Lower lobe of right lung (tissue), 2 donors: ENCODE measurements around the gene PARN. TPM values are rescaled to one million over a fixed set of nuclear protein-coding genes. Genes with fewer than 3 reads are reported as not detected.
"Not testable (repeated sequence)": the region's sequence is repeated elsewhere in the genome, so short reads cannot be mapped to it uniquely, and the experiment has no call there.

Experiments used
- ATAC-seq, 2 donors: fragments of 200-7000 bp; cut with Tn5 transposase; one replicate each; pipeline ENCODE4 v1.9.1; 2020 to 2022; ENCODE audit warnings: mild to moderate bottlenecking in 2 of 2, moderate library complexity in 2 of 2
- DNase-seq: peaks from one replicate; pipeline ENCODE4 v3.0.0-alpha.2; 2020
- H3K27ac ChIP-seq: fragments of 200-600 bp; one replicate; pipeline ENCODE4 v1.8.0; 2022
- H3K27me3 ChIP-seq: fragments of 200-600 bp; one replicate; pipeline ENCODE4 v1.8.0; 2022; ENCODE audit warnings: low read depth
- H3K36me3 ChIP-seq: fragments of 200-600 bp; one replicate; pipeline ENCODE4 v1.8.0; 2022; ENCODE audit warnings: mild to moderate bottlenecking
- H3K4me1 ChIP-seq: fragments of 200-600 bp; one replicate; pipeline ENCODE4 v1.8.0; 2022
- H3K4me3 ChIP-seq: fragments of 200-600 bp; one replicate; pipeline ENCODE4 v1.8.0; 2022; ENCODE audit warnings: mild to moderate bottlenecking
- H3K9me3 ChIP-seq: fragments of 200-600 bp; one replicate; pipeline ENCODE4 v1.8.0; 2022
- intact Hi-C: fragments of 100-400 bp; cut with DNase I; formaldehyde crosslinking; loops from one replicate; pipeline ENCODE4 v1.11.0; 2022
- total RNA-seq: library from RNA; stranded (reverse); fragmentation: NEBNext Ultra II Directional; extraction: Animal tissue kit (Norgen Biotek cat#: 25700); gene quantifications from one replicate; pipeline ENCODE4 v1.2.1, GENCODE V29; 2021
- TF ChIP-seq, protein P1 (sequence below): fragments of 200-600 bp; IDR thresholded peaks from one replicate; pipeline ENCODE4 v1.8.0; 2022; ENCODE audit warnings: antibody characterized with exemption, mild to moderate bottlenecking
- donor health status: DM: no; HTN: yes; CAD: no; lungs with severe emphysema.

Gene PARN
- total RNA-seq, 1 donor from 2014 or later = 35.7 TPM

DNA sequence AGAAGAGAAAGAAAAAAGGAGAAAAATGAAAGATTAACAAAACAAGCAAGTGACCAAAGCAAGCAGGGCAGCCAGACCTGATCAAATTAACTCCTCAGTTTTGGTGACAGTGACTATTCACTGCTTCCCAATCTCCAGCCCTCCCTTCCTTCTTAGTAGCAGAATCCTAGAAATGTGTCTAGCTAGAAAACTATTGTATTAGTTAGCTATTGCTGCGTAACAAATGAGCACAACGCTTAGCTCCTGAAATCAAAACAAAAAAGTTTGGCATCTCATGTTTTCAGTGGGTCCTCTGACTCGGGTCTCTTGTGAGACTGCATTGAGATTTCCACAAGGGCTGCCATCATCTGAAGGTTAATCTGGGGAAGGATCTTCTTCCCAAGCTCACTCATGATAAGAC lies 213.9 kb downstream of the PARN start:
- no peaks in the 10 kb centered on the region for H3K36me3 ChIP-seq
- no peak overlapping the region for H3K27ac ChIP-seq
- no peaks in the 10 kb centered on the region for H3K9me3 ChIP-seq
- DNase-seq (no peak), ATAC-seq (no peak)
- no peak overlapping the region for H3K4me3 ChIP-seq
- TF ChIP-seq, protein P1, sequence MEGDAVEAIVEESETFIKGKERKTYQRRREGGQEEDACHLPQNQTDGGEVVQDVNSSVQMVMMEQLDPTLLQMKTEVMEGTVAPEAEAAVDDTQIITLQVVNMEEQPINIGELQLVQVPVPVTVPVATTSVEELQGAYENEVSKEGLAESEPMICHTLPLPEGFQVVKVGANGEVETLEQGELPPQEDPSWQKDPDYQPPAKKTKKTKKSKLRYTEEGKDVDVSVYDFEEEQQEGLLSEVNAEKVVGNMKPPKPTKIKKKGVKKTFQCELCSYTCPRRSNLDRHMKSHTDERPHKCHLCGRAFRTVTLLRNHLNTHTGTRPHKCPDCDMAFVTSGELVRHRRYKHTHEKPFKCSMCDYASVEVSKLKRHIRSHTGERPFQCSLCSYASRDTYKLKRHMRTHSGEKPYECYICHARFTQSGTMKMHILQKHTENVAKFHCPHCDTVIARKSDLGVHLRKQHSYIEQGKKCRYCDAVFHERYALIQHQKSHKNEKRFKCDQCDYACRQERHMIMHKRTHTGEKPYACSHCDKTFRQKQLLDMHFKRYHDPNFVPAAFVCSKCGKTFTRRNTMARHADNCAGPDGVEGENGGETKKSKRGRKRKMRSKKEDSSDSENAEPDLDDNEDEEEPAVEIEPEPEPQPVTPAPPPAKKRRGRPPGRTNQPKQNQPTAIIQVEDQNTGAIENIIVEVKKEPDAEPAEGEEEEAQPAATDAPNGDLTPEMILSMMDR = no peak
- intact Hi-C loops = no loop called here
- no peaks in the 10 kb centered on the region for H3K27me3 ChIP-seq
- no peaks in the 10 kb centered on the region for H3K4me1 ChIP-seq

DNA sequence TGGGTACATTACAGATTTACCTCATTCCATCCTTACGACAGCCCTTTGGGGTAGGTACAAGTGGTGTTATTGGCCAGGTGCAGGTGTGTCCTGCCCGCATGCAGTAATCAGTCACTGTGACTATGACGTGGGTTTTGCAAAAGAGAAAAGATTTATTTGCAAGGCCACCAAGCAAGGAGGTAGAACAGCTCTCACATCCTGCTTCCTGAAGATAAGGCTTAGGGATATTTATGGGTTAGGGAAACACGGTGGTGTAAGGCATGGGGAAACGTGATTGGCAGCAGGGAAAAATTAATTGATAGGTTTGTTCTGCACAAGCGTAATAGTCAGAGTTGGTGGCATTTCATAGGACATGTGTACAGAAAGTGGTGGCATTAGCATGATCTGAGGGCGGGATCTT lies 214.8 kb downstream of the PARN start:
- H3K9me3 ChIP-seq = no peaks in the 10 kb centered on the region
- no peak overlapping the region for H3K27ac ChIP-seq
- H3K27me3 ChIP-seq = no peaks in the 10 kb centered on the region
- no peaks in the 10 kb centered on the region for H3K4me1 ChIP-seq
- intact Hi-C loops = no loop called here
- no peak for ATAC-seq
- no peak for DNase-seq
- H3K36me3 ChIP-seq = no peaks in the 10 kb centered on the region
- TF ChIP-seq, protein P1 = no peak
- no peak overlapping the region for H3K4me3 ChIP-seq

DNA sequence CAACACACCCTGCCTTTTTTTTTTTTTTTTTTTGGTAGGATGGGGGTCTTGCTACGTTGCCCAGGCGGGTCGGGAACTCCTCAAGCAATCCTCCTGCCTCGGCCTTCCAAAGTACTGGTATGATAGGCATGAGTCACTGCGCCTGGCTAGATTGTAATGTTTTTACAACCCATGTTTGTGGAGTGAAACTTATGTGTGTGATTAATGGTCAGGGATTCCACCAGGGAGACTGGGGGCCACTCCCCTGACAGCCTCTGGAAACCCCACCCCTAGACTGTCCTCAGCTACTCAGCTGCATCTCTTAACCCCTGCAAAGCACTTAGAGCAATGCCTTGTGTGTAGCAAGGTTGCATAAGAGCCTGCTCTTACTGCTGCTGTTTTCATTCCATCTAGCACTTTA lies 220.5 kb downstream of the PARN start:
- no peaks in the 10 kb centered on the region for H3K36me3 ChIP-seq
- H3K27me3 ChIP-seq = no peaks in the 10 kb centered on the region
- no peaks in the 10 kb centered on the region for H3K9me3 ChIP-seq
- intact Hi-C loops = no loop called here
- no peaks in the 10 kb centered on the region for H3K4me1 ChIP-seq
- no peak overlapping the region for H3K4me3 ChIP-seq
- H3K27ac ChIP-seq = no peak overlapping the region
- ATAC-seq = peak; percentile 43 to 48
- no peak for DNase-seq
- TF ChIP-seq, protein P1 = no peak

DNA sequence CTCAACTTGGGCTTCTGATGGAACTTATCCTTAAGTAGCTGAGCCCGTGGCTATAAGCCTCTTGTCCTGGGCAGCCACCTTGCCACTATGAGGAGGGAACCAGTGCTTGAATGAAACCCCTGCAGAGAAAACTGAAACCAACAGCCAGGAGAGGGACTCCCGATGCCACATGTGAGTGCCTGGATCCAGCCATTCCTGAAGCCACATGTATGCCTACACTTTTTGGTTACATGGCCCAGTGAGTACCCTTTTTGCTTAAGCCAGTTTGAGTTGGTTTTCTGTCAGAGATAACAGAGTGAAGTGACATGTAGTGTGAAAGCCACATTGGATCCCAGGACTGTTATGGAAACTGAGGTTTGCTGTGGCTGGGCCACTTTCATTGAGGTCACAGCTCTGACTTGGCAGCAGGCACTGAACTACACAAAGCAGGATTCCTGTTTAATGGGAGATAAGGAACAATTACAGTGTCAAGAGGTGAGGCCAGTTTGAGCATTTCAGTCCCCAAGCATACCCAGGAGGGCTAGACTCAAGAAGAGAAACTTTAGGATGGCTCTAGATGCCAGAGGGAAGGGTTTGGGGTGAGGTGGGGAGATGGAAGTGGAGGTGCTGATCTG lies 222.2 kb downstream of the PARN start:
- Histone ChIP-seq H3K27ac (no peak overlapping the region), H3K36me3 (no peaks in the 10 kb centered on the region), H3K27me3 (no peaks in the 10 kb centered on the region), H3K4me3 (no peak overlapping the region), H3K9me3 (no peaks in the 10 kb centered on the region), H3K4me1 (no peaks in the 10 kb centered on the region)
- DNase-seq (no peak), ATAC-seq (no peak)
- TF ChIP-seq, protein P1 = no peak
- intact Hi-C loops = no loop called here

DNA sequence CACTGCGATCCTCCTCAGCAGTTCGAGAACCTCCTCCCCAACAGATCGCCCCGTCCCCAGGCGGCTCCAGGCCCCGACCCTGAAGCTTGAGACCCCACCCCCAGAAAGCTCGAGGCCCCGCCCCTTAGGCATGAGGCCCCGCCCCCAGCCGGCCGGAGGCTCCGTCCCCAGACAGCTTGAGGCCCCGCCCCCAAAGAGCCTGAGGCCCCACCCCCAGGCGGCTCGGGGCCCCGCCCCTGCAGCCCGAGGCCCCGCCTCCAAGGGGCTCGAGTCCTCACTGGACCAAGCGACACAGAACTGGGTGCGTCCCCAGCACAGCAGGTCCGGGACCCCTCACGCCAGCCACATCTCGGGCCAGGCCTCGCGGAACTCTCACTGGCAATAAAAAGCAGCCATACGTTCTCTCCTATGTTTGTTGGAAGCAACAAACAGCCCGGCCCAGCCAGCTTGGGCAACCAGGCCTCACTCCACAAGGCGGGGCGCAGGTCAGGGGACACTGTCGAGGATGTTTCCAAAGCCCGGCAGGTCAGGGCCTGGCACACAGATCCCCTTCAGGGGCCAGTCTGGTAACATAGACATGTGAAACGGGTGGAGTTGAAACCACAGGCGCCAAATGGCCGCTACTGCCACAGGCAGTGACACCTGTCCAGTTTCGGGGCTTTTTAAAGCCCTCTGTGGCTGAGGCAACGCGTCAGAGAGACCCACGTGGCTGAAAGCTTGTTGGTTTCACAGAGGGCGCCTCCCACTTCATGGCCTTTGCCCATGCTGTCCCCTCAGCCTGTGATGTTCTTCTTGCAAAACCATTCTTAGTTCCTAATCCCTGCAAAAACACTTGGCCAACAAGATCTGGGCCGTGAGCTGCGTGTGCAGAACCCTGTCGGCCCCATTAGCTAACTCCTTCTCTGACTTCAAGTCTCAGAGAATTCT lies 224.2 kb downstream of the PARN start:
- peak; percentile 36 to 54 for ATAC-seq
- Histone ChIP-seq H3K9me3 (no peaks in the 10 kb centered on the region), H3K4me3 (no peak overlapping the region), H3K36me3 (no peaks in the 10 kb centered on the region), H3K27me3 (no peaks in the 10 kb centered on the region), H3K4me1 (no peaks in the 10 kb centered on the region), H3K27ac (no peak overlapping the region)
- intact Hi-C loops = no loop called here
- no peak for DNase-seq
- TF ChIP-seq, protein P1 = no peak

DNA sequence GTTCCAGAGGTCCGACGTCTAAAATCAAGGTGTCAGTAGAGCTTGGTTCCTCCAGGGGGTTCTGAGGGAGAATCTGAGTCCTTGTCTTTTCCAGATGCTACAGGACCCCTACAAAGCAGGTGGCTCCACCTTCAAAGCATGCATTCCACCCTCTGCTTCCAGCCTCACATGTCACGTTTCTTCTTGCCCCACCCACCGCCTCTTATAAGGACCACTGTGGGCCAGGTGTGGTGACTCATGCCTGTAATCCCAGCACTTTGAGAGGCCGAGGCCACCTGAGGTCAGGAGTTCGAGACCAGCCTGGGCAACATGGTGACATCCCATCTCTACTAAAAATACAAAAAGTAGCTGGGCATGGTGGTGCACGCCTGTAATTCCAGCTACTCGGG lies 227.1 kb downstream of the PARN start:
- DNase-seq, H3K27me3 ChIP-seq, H3K9me3 ChIP-seq, H3K4me1 ChIP-seq, H3K4me3 ChIP-seq, H3K27ac ChIP-seq, ATAC-seq, H3K36me3 ChIP-seq, intact Hi-C loops: not testable (repeated sequence)

DNA sequence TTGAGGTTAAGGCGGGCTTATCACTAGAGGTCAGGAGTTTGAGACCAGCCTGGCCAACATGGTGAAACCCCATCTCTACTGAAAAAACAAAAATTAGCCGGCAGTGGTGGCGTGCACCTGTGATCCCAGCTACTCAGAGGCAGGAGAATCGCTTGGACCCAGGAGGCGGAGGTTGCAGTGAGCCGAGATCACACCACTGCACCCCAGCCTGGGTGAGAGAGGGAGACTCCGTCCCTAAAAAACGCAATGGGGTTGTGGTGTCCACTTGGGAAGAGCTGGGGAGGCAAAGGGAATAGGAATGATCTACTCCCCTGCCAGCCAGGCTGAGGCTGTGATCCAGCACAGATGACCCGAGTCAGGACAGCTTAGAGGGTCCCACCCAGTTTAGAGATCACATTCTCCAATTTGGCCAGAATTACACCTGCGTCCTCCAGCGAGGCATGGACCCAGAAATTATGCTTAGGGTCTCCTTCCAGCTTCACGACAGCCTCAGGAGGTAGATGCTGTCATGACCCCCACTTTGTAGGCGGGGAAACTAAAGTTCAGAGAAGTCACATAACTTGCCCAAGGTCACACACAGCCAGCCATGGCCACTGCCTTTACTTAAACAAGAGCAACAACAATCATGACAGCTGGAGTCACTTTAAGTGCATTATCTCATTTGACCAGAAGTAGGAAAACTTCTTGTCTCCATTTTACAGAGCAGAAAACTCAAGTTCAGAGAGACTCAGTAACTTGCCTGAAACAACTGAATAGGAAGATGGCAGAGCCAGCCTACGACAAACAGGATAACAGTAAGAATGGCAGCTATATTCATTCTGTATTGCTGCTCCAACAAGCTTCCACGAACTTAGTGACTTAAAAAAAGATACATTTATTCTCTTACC lies 227.7 kb downstream of the PARN start:
- ATAC-seq, intact Hi-C loops: not testable (repeated sequence)

DNA sequence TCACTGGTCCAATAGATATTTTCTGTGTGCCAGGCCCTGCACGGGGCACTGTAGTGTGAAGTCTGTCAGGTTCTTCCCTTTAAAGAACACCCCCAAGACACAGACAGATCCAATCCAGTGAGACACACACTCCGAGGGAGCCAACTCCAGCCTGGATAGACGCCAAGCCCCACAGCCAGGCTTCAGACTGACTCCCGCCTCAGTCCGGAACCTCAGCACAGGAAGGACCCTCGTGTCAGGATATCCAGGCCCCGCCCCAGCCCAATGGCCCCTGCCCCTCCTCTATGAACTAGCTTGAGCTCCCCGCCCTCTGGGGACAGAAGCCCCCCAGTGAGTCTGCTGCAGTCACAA lies 228.4 kb downstream of the PARN start:
- H3K36me3 ChIP-seq, ATAC-seq, H3K9me3 ChIP-seq, H3K4me1 ChIP-seq, H3K4me3 ChIP-seq, H3K27me3 ChIP-seq, H3K27ac ChIP-seq, intact Hi-C loops, DNase-seq: not testable (repeated sequence)

More for the DNA sequence above, 227.7 kb downstream of the PARN start:
- H3K27me3 ChIP-seq, H3K4me3 ChIP-seq, H3K36me3 ChIP-seq, DNase-seq, H3K4me1 ChIP-seq, H3K9me3 ChIP-seq, H3K27ac ChIP-seq: not testable (repeated sequence)
